Breast epithelium (tissue), 3 donors: ENCODE data around the gene MET.

Experiments
- POLR2A ChIP-seq: fragments of 450-650 bp; IDR thresholded peaks from one replicate; pipeline ENCODE4 v1.6.1; 2016; ENCODE audit warnings: antibody characterized with exemption, mild to moderate bottlenecking, moderate library complexity
- POLR2AphosphoS5 ChIP-seq, 3 donors: sonication (generic); formaldehyde crosslinking; IDR thresholded peaks; one replicate each; pipeline ENCODE4 v1.6.1; 2017; ENCODE audit warnings: antibody characterized with exemption in 3 of 3
- TF ChIP-seq, protein P1 (sequence below), 3 donors: fragments of 450-650 bp; IDR thresholded peaks; one replicate each; pipeline ENCODE4 v1.5.1; 2016 to 2017; ENCODE audit warnings: antibody characterized with exemption in 3 of 3, mild to moderate bottlenecking in 3 of 3, moderate library complexity in 3 of 3

DNA sequence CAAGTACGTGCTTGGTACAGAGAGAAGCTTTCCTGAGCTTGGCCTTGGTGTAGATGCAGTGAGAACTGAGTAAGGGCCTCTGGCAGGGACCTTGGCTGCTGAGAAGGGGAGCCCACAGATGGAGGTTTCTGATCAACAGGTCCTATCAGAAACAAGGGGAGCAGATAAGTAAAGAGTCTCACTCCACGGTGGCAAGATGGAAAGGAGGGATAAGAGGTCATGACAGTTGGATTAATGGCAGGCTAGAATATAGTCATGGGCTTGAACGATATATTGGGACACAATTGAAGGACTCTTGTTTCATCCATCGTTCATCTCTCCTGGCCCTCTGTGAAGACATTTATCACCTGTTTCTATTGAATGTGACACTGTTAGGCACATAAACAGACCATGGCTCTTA, 41.5 kb downstream of the MET start:
- TF ChIP-seq, protein P1, sequence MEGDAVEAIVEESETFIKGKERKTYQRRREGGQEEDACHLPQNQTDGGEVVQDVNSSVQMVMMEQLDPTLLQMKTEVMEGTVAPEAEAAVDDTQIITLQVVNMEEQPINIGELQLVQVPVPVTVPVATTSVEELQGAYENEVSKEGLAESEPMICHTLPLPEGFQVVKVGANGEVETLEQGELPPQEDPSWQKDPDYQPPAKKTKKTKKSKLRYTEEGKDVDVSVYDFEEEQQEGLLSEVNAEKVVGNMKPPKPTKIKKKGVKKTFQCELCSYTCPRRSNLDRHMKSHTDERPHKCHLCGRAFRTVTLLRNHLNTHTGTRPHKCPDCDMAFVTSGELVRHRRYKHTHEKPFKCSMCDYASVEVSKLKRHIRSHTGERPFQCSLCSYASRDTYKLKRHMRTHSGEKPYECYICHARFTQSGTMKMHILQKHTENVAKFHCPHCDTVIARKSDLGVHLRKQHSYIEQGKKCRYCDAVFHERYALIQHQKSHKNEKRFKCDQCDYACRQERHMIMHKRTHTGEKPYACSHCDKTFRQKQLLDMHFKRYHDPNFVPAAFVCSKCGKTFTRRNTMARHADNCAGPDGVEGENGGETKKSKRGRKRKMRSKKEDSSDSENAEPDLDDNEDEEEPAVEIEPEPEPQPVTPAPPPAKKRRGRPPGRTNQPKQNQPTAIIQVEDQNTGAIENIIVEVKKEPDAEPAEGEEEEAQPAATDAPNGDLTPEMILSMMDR (IDR thresholded peaks at IDR 0.05) = no peak
- TF ChIP-seq POLR2AphosphoS5 (IDR thresholded peaks at IDR 0.05) (no peak), POLR2A (no peak)
